Gastrocnemius medialis (tissue), 4 donors: ENCODE data around the gene SELENOI.

ENCODE experiments used
- CTCF ChIP-seq, 5 experiments: fragments of 450-650 bp in 3 of 5; fragments of 200-600 bp in 2 of 5; sonication (generic) in 2 of 5; IDR thresholded peaks in 4 of 5; conservative IDR thresholded peaks in 1 of 5; 1 replicate in 4 of 5; 2 replicates in 1 of 5; pipeline ENCODE4 v1.5.1; 2016 to 2019; ENCODE audit warnings: antibody characterized with exemption in 5 of 5, mild to moderate bottlenecking in 3 of 5, moderate library complexity in 3 of 5
- POLR2A ChIP-seq, 2 donors: fragments of 450-650 bp; IDR thresholded peaks; one replicate each; pipeline ENCODE4 v1.6.1; 2017; ENCODE audit warnings: antibody characterized with exemption in 2 of 2, mild to moderate bottlenecking in 2 of 2, moderate library complexity in 2 of 2

GRCh38 chr2:26318950-26319349, 27.0 kb upstream of the SELENOI start:
- TF ChIP-seq CTCF (IDR thresholded peaks at IDR 0.05 in 4 of 5, conservative IDR thresholded peaks at IDR 0.05 in 1 of 5) (no peak), POLR2A (IDR thresholded peaks at IDR 0.05) (no peak)
